CD4-positive, alpha-beta T cell treated with Interleukin-21 for 1 hour (primary cell): ENCODE measurements around the gene FGR.

Experiments
- DNase-seq: peaks from one replicate; pipeline ENCODE4 v3.0.0-alpha.2; 2020

Gene FGR

DNA sequence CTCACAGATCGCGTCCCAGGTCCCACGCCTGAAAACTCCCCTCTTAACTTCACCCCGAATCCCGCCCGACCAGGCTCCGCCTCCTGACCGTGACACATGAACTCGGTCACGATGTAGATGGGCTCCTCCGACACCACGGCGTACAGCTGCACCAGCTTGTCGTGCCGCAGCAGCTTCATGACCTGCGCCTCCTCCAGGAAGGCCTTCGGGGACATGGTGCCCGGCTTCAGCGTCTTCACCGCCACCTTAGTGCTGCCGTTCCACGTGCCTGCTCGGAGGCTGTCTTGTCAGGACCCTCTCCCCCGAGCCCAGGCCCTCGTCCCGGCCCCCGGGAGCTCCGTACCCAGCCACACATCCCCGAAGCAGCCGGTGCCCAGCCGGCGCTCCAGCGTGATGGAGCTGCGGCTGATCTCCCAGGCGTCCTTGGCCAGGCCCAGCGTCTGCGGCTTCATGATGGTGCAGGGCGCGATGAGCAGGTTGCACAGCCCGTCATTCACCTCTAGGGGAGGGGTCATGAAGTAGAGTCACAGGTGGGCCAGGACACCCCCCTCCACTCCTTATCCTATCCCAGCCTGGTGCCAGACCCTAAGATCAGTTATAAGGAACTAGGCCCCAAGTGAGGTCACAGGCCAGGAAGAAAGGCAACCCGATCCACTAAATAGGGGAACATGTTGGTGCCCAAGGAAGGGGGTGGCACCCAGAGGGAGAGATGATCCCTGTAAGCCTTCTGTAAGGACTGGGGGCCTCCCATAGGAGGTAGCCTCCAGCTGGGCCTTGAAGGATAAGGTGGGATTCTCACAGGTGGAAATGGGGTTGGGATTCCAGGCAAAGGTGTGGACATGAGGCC, 19.4 kb downstream of the FGR start:
- no peak for DNase-seq

DNA sequence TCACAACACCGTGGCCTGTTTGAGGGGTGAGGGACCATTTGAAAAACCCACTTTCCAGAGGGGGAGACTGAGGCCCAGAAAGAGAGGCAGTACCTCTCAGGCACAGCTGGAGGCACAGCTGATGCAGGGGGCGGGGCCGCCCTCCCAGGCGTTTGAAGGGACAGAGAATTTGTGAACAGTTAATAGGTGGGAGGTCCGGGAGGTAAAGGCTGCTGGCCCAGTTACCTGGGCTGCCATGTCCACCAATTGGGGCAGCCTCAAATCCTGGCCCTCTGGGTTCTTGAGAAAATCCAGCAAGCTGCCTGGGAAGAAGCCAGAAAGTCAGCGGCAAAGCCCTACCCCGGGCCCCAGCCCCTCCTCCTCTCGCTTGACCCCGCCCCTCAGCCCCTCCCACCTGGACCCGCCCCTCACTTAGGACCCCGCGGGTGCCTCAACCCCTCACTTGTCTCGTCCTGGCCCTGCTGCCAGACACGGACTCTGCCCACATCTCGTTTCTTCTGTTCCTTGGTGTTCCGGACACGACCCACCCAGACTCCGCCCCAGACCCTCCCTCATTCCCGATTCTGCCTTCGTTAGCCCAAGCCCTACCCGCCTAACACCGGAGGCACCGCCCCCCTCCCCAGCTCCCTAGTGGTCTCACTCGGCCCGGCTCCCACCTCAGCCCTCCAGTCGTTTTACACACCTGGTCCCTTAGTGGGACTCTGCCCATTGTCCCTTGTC, 20.2 kb downstream of the FGR start:
- DNase-seq = no peak

DNA sequence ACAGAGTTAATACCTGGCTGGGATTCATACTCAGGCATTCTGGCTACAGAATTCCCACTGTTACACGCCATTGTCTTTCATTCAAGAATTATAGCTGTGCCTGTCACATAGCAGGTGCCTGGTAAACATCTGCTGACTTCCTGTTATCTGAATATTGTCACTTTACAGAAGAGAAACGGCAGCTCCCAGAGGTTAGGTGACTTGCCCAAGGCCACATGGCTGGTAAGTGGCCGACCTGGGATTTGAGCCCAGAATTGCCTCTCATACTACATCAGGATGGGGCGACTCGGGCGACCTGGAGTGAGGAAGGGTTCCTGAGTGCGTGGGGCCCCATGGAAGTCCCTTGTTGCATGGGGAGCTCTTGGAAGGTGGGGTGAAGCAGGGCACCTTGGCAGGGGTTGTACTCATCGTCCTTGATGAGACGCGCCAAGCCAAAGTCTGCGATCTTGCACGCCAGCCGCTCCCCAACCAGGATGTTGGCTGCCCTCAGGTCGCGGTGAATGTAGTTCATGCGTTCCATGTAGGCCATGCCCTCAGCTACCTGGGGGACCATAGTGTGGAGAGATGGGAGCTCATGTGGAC, 20.9 kb downstream of the FGR start:
- no peak for DNase-seq

DNA sequence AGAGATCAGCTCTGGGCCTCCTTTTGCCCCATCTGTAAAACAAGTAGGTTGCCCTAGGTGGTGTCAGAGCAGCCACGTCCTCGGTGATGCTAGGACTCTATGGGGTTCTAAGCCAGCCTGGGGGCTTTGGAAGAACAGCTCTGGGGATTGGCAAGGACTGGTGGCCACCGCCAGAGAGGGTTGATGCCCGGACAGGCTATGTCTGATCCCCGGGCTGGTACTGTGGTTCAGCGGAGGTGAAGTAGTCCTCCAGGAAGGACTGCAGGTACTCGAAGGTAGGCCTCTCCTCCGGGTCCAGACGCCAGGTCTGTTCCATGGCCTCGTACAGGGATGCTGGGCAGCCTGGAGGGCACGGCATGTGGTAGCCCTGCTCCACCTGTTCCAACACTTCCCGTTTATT, 22.3 kb downstream of the FGR start:
- DNase-seq = no peak

DNA sequence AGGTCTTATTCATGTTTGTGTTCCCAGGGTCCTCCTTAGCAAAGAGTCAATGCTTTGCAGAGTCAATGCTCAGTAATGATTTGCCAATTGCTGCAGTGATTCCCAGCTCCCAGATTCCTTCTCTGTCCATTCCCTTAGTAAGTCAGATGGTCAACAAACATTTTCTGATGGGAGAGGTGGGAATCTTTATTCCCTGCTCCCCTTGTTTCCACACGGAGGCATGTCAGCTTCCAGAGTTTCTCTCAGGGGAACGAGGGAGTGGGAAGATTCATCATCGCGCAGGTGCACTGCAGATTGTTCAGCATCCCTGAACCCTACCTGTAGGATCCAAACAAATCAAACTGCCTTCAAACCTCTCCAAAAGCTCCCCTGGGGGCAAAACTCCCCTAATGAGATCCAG, 23.5 kb downstream of the FGR start:
- DNase-seq = no peak

DNA sequence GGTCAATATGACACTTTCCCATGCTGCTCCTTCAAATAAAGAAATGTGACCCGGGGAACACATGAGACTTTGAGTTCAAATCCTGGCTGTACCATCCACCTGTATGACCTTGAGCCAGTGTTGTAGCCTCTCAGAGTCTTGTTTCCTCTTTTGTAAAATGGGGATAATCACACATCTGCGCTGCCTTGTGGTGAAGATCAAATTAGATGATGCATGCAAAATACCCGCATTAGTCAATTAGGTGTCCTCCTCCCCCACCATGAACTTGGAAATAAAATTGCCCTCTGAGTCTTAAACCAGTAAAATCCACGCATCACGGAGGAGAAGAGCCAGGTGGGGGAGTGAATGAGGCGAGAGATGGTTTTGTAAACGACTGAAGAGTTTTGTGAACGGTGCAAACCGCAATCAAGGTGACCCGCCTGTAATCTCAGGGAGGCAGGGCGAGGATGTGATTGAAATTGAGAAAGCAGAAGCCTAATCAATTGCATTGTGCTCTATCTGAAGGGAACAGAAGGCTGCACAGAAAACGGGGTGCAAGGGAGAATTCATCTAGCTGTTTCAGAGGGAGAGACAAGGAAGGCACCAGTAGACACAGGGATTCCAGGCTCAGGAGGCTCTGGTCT, 25.3 kb downstream of the FGR start:
- DNase-seq = no peak

DNA sequence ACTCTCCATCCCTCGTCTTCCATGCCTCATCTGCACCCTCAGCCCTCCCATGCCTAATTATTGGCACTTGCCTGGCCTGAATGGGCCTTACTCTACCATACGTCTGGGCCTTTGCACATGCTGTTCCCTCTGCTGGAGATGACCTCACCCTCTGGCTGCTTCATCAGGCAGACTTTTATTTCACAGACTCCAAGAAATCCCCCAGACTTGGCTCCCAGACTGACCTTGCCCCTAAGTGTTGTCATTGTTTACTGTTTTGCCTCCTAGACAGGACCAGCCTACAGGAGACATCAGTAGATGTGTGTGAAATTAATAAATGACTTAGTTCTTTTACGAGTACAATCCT, 25.8 kb downstream of the FGR start:
- peak; percentile 39 for DNase-seq

DNA sequence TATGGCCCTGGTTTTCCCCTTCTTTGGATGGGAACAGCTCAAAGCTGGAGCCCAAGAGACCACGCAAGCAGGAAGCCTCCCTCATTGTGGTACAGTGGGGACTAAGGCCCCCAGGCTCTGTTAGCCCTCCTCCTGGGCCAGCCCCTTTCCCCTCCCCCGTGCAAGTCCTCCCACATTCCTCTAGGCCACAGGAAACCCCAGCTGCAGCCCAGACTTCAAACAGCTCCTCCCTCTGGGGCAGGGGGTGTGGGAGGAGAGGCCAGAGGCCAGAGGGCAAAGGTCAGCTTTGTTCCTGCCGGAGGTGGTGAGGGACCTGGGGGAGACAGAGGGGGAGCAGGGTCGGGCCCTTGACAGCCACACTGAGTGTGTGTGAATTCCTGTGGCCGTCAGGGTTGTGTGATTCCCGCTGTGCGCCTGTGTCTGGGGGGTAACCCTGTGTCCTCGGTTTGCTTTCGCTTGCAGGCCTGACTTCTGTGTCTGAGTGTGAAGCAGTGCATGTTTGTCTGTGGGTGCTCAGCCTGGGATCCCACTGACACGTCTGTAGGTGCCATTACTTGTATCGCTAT, 27.7 kb downstream of the FGR start:
- DNase-seq = no peak

DNA sequence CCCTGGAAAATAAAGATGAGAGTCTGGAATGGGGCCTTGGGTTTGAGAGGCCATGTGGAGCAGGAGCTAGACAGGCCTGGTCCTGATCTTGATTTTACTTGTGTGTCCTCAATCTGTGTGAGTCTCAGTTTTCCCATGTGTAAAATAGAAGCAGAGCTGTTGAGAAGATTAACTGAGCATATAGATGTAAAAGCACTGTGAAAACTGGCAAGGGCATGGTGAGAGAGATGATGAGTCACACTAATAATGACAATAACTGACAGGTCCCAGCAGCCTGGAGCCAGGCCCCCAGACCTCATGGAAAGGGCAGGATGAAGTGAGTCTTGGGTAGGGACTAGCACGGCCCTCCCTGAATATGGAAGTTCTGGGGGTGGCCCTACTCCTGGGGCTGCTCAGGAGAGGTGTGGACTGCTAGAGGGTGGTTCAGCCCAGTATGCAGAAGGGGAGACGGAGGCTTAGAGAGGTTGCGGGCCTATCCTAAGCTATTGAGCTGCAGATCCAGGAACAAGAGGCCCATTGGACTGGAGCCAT, 28.2 kb downstream of the FGR start:
- no peak for DNase-seq

DNA sequence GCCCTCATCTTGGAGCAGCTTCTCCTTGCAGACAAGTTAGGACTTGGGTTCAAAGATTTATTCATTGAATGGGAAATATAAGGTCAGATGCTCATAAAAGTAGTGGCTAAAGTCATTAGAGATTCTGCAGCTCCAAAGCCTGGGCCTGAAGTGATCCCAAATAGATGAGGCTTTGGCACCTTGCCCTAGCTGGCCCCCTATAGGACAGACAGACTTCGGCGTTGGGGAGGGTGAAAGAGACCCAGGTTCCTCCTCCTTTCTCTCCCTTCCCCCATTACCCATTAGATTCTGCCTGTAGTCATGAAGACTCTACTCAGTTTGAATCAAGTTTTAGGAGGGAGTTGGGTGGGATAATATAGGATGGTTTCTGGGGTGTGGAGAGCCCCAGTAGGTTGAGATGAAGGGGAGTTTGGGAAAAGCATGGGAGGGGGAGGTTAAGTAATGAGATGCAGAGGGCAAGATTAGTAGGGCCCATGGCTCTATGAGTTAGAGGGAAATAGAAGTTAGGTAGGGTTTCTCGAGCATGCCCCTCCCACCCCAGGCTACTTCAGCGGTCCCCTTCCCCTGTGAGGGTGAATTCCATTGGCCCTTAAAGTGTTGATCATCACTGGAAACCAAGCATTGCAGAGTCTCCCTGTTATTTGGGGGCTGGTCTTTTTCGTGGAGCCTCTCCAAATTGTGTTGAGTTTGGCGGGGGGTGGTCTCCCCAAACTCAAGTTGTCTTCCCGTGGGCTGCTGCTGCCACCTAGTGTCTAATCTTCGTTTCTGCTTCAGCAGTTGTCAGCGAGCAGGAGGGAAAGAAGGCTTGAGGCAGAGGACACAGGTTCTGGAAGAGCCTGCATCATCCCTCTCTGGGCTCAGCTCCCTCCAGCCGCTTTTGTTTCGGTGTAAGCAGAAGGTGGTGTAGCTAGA, 28.9 kb downstream of the FGR start:
- DNase-seq = peak; percentile 76

DNA sequence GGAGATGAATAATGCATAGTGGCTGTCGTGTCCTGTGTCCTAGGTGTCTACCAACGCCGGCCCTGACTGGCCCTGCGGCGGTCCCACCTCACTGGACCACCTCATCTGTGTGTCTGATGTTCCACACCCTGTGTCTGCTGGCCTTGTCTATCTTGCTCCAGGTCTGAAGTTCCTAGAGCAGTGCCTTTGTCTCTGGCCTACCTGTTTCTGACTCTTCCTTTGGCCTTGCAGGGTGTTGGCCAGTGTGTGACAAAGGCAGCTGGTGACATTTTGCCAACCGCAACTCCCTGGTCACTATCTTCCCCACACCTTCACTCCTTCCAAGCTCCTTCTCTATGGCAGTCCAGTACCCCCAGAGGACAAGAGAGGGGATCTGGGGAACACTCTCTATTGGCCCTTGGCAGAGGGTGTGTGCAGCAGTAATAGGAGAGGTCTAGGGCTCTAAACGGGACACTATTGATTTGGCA, 29.7 kb downstream of the FGR start:
- DNase-seq = no peak

DNA sequence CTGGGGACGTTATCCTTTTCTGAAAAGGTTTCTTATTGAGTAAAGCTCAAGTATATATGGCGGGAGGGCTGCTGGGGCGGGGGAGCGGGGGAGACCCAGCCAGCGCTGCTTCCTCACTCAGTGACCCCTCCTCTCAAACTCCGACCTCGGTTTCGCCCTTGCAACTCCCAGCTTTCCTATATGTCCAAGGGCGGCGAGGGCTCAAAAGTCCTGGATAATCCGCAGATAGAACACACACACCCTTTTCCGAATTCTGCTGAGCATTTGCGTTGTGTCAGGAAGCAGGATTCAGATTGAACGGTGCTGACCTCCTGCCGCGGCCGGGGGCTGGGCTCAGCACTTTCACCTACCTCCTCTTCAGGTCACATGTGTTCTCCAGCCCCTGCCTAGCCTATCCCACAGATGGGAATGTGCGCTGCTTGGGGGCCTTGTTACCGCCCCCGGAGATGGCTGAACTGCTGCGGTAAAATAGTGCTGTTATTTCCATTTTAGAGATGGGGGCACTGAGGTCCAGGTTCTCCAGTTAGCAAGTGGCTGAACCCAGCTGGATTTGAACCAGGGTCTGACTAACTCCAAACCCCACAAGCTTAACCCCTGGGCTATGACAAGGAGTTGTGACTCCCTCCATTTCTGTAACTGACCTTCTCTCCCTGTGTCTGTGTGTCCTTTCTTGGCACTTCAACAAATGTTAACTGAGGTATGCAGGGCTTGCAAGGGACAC, 30.2 kb downstream of the FGR start:
- no peak for DNase-seq

DNA sequence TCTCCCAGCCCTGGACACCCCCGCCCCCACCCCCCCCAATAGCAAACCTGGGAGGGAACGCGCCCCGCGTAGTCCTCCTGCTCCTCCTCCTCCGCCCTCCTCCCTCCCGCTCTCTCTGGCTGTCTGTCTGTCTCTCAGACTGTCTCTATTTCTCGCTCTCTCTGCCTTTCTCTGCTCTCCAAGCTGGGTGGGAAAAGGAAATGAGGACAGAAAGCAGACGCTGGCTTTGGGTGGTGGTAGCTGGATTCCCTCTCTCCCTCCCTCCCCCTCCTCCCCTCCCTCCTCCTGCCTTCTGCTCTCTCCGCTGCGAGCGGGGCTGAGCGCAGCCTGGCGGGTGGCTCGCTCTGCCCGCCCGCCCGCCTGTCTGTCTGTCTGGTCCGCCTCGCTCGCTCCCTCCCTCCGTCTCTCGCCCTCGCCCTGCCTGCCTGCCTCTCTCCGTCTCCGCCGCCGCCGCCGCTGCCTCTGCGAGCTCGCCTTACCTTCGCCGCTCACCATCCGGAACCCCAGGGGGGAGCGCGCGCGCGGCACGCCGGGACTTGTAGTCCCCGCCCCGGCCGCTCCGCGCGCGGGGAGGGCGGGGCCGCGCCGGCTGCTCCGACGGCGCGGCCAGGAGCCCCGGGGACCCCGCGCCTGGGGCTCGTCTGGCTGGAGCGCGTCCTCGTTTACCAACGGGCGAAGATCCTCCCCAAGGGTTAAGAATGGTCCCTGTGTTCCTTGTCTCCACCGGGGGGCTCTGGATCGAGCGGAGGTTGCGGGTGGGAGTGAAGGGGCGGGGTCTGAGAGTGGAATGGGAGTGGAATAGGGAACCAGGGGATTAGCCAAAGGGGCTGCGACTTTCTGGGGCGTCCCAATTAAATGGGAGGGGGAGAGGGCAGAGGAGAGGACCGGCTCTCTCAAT, 31.1 kb downstream of the FGR start, which contains the start of gene AHDC1:
TSS of gene AHDC1 (minus strand) at position 464 of the 898 bp plus-strand sequence. CDS start 52,029 bp downstream, outside the sequence.
- DNase-seq = peak; percentile 91

DNA sequence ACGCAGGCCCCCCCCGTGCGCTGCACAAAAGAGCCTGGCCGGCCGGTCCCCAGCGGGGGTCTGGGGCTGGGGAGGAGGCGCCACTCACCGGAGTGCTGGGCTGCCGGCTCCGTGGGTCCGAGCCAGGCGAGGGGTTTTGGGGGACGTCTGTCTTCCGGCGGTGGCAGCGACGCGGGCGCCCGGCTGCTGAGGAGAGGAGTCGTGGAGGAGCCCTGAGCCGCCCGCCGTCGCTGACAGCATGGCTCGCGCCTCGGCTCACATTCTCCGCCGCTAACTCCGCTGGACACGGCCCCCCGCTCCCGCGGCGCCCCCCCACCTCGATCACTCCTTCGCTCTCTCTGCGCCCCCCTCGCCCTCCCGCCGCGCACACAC, 31.7 kb downstream of the FGR start:
- DNase-seq = no peak

DNA sequence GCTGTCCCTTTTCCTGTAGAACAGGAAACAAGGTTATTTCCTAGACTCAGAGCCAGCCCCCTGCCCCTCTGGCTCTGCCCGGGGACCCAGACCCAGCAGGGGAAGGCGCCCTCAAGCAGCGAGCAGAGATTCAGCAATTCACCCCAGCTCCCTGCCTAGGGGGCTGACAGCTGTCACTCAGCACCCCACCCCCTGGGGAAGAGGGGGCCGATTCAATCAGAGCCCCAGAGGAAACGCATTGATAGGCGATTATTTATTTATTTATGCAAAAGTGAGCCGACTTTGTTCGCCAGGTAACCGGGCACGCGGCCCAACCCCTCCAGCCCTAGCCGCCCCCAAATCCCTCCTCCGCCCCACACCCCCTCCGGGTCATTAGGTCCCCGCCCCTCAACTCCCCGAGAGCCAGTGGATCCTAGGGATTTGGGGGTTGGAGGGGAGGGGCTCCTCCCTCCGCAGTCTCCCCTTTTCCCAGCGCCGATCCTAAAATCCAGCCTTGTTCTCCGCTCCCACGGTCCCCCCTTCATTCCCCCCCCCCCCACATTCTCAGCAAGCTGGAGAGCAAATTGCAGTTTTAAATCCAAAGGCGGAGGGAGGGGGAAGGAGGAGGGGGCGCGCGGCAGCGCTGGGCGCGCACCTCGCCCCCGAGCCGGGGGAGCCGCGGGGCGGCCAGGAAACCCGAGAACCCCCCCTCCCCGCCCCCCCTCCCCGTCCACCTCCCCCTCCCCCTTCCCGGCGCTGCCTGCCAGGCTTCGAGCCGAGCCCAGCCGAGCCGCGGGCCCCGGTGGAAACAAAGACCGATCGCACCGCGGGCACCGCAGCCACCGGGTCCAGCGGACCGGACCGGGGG, 32.3 kb downstream of the FGR start:
- peak; percentile 48 for DNase-seq

DNA sequence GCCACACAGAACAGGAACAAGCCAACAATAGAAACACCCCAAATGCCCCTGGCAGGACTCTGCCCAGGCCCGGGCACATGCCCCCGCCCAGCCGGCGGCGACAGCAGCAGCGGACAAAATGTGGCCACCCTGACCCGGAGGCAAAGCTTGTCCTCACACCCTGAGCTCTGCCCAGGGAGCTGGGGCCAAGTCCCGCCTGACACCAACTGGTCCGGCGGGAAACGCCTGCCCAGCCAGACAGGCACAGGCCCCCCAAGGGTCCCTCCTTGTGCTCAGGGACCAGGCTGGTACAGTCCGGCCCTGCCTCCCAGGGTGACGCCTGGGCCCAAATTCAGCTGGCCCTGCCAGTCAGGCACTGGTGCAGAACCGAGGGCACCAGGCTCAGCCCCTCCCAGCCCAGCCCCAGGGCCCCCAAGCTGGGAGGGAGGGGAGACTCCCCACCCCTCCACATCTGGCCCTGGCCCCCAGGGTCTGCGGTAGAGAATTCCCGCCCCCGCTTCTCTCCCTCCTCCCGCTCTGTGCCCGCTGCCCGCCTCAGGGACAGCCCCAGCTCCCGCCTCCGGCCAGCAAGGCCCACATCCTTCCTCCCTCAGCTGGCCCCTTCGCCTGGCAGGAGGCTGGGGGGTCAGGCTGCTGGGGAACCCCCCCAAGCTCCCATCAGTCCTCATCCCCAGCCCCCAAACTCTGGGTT, 33.1 kb downstream of the FGR start:
- DNase-seq = no peak

DNA sequence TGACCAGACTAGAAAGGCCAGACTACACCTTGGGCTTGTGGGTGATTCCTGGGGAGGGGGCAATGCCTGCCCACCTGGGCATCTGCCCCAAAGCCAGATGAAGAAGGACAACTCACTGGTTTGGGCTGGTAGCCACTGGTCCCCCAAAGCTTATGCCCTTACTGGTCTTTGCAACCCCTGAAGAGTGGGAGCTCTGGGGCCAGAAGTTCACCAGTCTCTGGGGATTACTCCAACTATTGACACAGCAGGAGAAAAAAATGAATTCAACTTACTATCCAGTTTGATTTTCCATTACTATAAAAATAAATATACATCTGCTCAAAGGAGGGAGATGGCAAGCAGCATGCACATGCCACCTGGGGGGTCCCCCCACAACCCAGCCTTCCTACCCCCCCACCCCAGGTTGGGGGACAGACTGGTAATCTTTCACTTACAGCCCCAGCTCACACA, 33.6 kb downstream of the FGR start:
- DNase-seq = no peak

DNA sequence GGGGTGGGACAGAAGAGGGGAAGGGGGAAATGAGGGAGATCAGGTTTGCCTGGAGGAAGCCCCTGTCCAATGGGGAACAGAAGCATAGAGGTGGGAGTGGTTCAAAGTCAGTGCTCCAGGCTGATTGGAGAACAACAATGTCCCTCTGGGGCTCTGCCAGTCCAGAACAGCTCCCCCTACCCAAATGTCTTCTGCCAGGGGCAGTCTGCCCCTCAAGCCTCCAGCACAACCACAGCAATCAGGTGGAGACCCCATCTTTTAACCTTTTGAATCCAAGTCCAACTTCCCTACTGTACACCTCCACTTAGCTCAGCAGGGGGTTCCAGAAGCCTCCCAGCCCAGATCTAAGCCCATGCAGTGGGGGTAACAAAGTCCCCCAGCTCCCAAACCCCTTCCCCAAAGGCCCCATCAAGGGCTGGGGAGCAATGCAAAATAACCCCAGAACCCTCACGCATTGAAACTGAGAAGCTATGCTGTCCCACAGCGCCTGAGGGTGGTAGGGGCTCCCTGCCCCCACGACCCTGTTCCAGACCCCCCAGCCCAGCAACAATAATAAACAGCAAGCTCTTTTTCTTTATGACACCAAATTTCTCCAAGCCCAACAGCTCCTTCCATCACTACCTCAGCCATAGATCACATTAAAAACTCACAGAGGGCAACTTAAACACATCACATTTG, 34.3 kb downstream of the FGR start:
- DNase-seq = no peak
